ENCODE measurements around the gene SLC39A3. TPM values are rescaled to one million over a fixed set of nuclear protein-coding genes. Genes with fewer than 3 reads are reported as not detected.
"Not testable (repeated sequence)": the region's sequence is repeated elsewhere in the genome, so short reads cannot be mapped to it uniquely, and the experiment has no call there.

The SLC39A3 gene
- total RNA-seq, 1 donor: 33.7 TPM

GRCh38 chr19:2716275-2716650 lies 23.6 kb downstream of the SLC39A3 start:
- DNase-seq (ENCODE audit: insufficient read length, low spot score, missing footprints): peak; percentile 59
- no peak overlapping the region for H2AFZ ChIP-seq (ENCODE audit: low read length)
- H3K27me3 ChIP-seq (ENCODE audit: insufficient read depth, low read length): peaks cover 2% of the 10 kb centered on the region
- H3K27ac ChIP-seq (ENCODE audit: low read depth, low read length): no peak overlapping the region
- H4K20me1 ChIP-seq (ENCODE audit: insufficient read depth, low read length): no peaks in the 10 kb centered on the region
- no peak overlapping the region for H3K4me2 ChIP-seq (ENCODE audit: insufficient read depth, low read length)
- peaks cover 4% of the 10 kb centered on the region for H3K9me3 ChIP-seq (ENCODE audit: low read depth, low read length)
- no peak overlapping the region for H3K4me3 ChIP-seq (ENCODE audit: insufficient read depth, low read length)
- no peaks in the 10 kb centered on the region for H3K79me2 ChIP-seq (ENCODE audit: insufficient read depth, low read length)
- TF ChIP-seq, protein P1, sequence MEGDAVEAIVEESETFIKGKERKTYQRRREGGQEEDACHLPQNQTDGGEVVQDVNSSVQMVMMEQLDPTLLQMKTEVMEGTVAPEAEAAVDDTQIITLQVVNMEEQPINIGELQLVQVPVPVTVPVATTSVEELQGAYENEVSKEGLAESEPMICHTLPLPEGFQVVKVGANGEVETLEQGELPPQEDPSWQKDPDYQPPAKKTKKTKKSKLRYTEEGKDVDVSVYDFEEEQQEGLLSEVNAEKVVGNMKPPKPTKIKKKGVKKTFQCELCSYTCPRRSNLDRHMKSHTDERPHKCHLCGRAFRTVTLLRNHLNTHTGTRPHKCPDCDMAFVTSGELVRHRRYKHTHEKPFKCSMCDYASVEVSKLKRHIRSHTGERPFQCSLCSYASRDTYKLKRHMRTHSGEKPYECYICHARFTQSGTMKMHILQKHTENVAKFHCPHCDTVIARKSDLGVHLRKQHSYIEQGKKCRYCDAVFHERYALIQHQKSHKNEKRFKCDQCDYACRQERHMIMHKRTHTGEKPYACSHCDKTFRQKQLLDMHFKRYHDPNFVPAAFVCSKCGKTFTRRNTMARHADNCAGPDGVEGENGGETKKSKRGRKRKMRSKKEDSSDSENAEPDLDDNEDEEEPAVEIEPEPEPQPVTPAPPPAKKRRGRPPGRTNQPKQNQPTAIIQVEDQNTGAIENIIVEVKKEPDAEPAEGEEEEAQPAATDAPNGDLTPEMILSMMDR (IDR thresholded peaks at IDR 0.05; ENCODE audit: extremely low read depth, low read depth, low read length): no peak
- H3K4me1 ChIP-seq (ENCODE audit: insufficient read depth, low read length): peaks cover 14% of the 10 kb centered on the region
- H3K36me3 ChIP-seq (ENCODE audit: insufficient read depth, low read length): no peaks in the 10 kb centered on the region

GRCh38 chr19:2715470-2716274 lies 24.1 kb downstream of the SLC39A3 start:
- peak; percentile 81 for DNase-seq (ENCODE audit: insufficient read length, low spot score, missing footprints)
- no peak overlapping the region for H3K4me2 ChIP-seq (ENCODE audit: insufficient read depth, low read length)
- no peaks in the 10 kb centered on the region for H4K20me1 ChIP-seq (ENCODE audit: insufficient read depth, low read length)
- peaks cover 4% of the 10 kb centered on the region for H3K9me3 ChIP-seq (ENCODE audit: low read depth, low read length)
- H3K4me1 ChIP-seq (ENCODE audit: insufficient read depth, low read length): peaks cover 18% of the 10 kb centered on the region
- H3K4me3 ChIP-seq (ENCODE audit: insufficient read depth, low read length): no peak overlapping the region
- peaks cover 2% of the 10 kb centered on the region for H3K27me3 ChIP-seq (ENCODE audit: insufficient read depth, low read length)
- H2AFZ ChIP-seq (ENCODE audit: low read length): no peak overlapping the region
- no peak overlapping the region for H3K27ac ChIP-seq (ENCODE audit: low read depth, low read length)
- H3K36me3 ChIP-seq (ENCODE audit: insufficient read depth, low read length): no peaks in the 10 kb centered on the region
- TF ChIP-seq, protein P1 (IDR thresholded peaks at IDR 0.05; ENCODE audit: extremely low read depth, low read depth, low read length): no peak
- no peaks in the 10 kb centered on the region for H3K79me2 ChIP-seq (ENCODE audit: insufficient read depth, low read length)

DNA sequence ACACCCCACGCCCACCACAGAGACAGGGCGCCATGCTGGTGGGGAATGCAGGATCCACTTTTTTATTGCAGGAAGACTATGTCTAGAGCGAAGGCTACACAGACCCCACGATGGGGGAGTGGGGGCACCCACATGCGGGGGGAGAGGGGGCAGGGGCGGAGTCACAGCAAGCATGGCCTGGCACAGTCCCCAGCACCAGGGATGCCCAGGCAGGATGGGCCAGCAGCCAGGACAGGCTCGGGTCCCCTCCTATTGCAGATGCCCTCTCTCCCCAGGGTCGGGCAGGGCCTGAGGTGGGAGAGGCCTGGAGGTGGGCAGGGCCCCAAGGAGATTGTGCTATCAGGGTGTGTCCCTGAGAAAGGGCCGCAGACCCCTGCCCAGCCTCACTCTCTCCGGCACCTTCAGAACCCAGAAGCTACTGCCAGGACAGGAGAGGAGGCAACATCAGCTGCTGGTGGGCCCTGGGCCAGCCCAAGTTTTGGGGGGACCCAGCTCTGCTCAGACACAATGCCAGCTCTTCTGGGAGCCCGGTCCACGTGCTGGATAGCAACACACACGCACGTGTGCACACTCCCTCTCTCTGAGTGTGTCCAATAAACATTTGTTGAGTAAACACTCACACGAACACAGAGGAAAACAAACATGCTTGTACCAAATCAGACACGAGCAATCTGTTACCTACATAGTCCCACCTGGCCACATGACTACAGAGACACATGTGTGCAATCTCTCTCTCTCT lies 25.1 kb downstream of the SLC39A3 start:
- H3K4me2 ChIP-seq (ENCODE audit: insufficient read depth, low read length): no peak overlapping the region
- no peaks in the 10 kb centered on the region for H3K79me2 ChIP-seq (ENCODE audit: insufficient read depth, low read length)
- no peak overlapping the region for H3K27ac ChIP-seq (ENCODE audit: low read depth, low read length)
- H3K4me3 ChIP-seq (ENCODE audit: insufficient read depth, low read length): no peak overlapping the region
- DNase-seq (ENCODE audit: insufficient read length, low spot score, missing footprints): peak; percentile 77
- H3K4me1 ChIP-seq (ENCODE audit: insufficient read depth, low read length): peaks cover 13% of the 10 kb centered on the region
- no peaks in the 10 kb centered on the region for H3K36me3 ChIP-seq (ENCODE audit: insufficient read depth, low read length)
- H3K9me3 ChIP-seq (ENCODE audit: low read depth, low read length): peaks cover 4% of the 10 kb centered on the region
- no peak overlapping the region for H2AFZ ChIP-seq (ENCODE audit: low read length)
- TF ChIP-seq, protein P1 (IDR thresholded peaks at IDR 0.05; ENCODE audit: extremely low read depth, low read depth, low read length): no peak
- no peaks in the 10 kb centered on the region for H4K20me1 ChIP-seq (ENCODE audit: insufficient read depth, low read length)
- H3K27me3 ChIP-seq (ENCODE audit: insufficient read depth, low read length): no peaks in the 10 kb centered on the region

GRCh38 chr19:2714102-2714501 lies 25.7 kb downstream of the SLC39A3 start:
- not testable (repeated sequence) for H4K20me1 ChIP-seq (ENCODE audit: insufficient read depth, low read length); H3K36me3 ChIP-seq (ENCODE audit: insufficient read depth, low read length); H2AFZ ChIP-seq (ENCODE audit: low read length); H3K27ac ChIP-seq (ENCODE audit: low read depth, low read length); H3K4me2 ChIP-seq (ENCODE audit: insufficient read depth, low read length); H3K27me3 ChIP-seq (ENCODE audit: insufficient read depth, low read length); DNase-seq (ENCODE audit: insufficient read length, low spot score, missing footprints); H3K9me3 ChIP-seq (ENCODE audit: low read depth, low read length); H3K79me2 ChIP-seq (ENCODE audit: insufficient read depth, low read length); H3K4me3 ChIP-seq (ENCODE audit: insufficient read depth, low read length)
- H3K4me1 ChIP-seq (ENCODE audit: insufficient read depth, low read length): peaks cover 13% of the 10 kb centered on the region

- H3K4me1 ChIP-seq (ENCODE audit: insufficient read depth, low read length): peaks cover 13% of the 10 kb centered on the region
- H3K27ac ChIP-seq (ENCODE audit: low read depth, low read length); H3K4me3 ChIP-seq (ENCODE audit: insufficient read depth, low read length); H3K36me3 ChIP-seq (ENCODE audit: insufficient read depth, low read length); DNase-seq (ENCODE audit: insufficient read length, low spot score, missing footprints); H3K9me3 ChIP-seq (ENCODE audit: low read depth, low read length); H4K20me1 ChIP-seq (ENCODE audit: insufficient read depth, low read length); H2AFZ ChIP-seq (ENCODE audit: low read length); H3K27me3 ChIP-seq (ENCODE audit: insufficient read depth, low read length); H3K4me2 ChIP-seq (ENCODE audit: insufficient read depth, low read length); H3K79me2 ChIP-seq (ENCODE audit: insufficient read depth, low read length): not testable (repeated sequence)
Observed at GRCh38 chr19:2713170-2713569, 26.6 kb downstream of the SLC39A3 start.

All from osteoblast (primary cell).